ENCODE measurements around the gene GCGR.
"Not testable (repeated sequence)": the region's sequence is repeated elsewhere in the genome, so short reads cannot be mapped to it uniquely, and the experiment has no call there.

GCGR gene

DNA sequence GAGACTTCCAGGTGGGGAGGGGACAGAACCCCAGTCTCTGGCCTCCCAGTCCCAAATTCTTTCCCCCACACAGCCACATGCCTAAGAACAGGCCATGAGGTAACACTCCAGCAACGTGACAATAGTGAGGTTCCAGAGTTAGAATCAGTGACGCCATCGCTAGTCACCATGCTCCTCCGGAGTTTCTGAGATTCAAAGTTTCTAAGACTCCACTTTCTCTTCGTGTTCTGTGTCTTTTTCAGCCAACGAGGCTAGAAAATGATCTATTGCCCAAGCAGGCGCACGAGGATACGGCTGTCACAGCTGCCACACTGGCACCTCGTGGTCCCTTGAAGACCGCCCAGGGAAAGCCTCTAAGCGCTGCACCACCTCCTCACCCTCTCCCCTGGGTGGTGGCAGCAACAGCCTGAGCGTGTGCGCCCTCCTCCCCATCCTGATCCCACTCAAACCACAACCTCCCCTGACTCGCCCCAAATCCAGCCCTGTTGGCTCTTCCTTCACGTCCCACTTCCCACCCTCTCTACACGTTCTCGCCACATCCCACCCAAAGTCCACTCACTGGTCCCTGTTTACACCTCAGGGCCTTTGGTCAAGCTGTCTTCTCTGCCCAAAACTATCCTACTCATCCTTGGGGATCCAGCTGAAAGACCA is 28.1 kb downstream of the GCGR start:
- intact Hi-C loops (cut with DNase I): no loop called here
- DNase-seq: peak in 1 of 10 donors; percentile 37

DNA sequence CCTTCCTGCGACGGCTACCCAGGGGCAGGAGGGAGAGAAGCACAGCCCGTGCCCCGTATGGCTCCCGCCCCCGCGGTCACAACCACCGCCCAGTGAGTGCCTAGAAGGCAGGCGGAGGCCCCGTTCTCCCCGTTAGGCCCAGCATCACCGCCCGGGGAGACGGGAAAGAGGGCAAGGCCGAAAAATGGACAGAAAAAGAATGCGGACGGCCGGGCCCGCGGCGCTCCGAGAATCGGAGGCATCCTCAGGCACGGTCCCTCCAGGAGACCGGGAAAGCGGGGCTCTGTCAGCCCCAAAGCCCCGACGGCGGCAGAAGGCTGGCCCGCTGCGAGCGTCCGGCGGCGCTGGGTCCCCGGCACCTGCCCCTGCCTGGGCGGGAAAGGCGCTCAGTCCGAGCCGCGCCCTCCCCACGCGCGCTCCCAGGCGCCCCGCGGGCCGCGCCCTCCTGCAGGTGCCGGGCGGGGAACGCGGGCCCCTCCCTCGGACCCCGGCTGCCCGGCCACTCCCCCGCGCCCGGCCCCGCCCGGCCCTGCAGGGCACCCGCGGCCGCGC is 28.7 kb downstream of the GCGR start:
- peak in 2 of 10 donors; percentile 18 to 28 for DNase-seq
- intact Hi-C loops (cut with DNase I): loop anchor here (1.0 kb wide), 1 partner anchor 28 kb away; the partner anchor contains the start of gene P4HB

GRCh38 chr17:81833160-81833920 is 29.4 kb downstream of the GCGR start, which contains the start of gene MCRIP1:
TSS of gene MCRIP1 (minus strand) at chr17:81833291. CDS start at chr17:81824506, 8,785 bp downstream.
- DNase-seq: peak; percentile 84 to 99 (median 90)
- intact Hi-C loops (cut with DNase I): loop anchor here (1.0 kb wide), 1 partner anchor 27 kb away; the partner anchor contains the start of gene P4HB

DNA sequence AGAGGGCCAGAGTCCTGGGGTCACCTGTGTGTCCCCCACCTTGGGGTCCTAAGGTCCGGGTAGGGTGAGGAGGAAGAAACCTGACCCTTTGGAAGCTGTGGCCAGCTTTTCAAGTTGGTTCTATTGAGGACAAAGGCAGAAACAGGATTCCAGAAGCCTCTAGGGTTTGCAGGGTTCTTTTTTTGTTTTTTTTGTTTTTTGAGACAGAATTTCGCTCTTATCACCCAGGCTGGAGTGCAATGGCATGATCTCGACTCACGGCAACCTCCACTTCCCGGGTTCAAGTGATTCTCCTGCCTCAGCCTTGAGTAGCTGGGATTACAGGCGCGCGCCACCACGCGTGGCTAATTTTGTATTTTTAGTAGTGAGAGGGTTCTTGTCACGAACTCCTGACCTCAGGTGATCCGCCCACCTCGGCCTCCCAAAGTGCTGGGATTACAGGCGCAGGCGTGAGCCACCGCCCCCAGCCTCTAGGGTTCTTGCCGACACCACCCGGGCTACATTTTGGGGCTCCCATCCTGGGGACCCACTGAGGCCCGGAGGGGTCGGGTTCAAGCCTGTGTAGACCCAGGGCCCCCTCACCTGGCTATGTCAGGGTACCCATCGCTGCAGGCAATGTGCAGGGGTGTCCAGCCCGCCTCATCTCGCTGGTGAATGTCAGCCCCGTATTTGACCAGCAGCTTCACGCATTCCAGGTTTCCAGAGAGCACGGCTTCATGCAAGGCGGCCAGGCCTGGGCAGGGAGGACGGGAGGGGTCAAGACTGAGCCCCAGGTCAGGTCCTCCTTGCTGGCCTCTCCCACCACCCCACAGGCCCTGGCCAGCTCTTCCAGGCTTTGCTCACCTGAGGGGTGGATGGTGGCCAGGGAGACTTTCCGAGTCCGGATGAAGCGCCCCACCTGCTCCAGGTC is 30.2 kb downstream of the GCGR start:
- intact Hi-C loops (cut with DNase I): loop anchor here (1.0 kb wide), 1 partner anchor 26 kb away; the partner anchor contains the start of gene P4HB
- no peak for DNase-seq

GRCh38 chr17:81834831-81835267 is 30.9 kb downstream of the GCGR start, which contains the start of gene PPP1R27:
TSS of gene PPP1R27 (minus strand) at chr17:81835050. CDS start at chr17:81834953, 97 bp downstream.
- DNase-seq: no peak
- intact Hi-C loops (cut with DNase I): no loop called here

- no peak for DNase-seq
- intact Hi-C loops (cut with DNase I): no loop called here
Observed at GRCh38 chr17:81837641-81838040, 33.7 kb downstream of the GCGR start.

DNA sequence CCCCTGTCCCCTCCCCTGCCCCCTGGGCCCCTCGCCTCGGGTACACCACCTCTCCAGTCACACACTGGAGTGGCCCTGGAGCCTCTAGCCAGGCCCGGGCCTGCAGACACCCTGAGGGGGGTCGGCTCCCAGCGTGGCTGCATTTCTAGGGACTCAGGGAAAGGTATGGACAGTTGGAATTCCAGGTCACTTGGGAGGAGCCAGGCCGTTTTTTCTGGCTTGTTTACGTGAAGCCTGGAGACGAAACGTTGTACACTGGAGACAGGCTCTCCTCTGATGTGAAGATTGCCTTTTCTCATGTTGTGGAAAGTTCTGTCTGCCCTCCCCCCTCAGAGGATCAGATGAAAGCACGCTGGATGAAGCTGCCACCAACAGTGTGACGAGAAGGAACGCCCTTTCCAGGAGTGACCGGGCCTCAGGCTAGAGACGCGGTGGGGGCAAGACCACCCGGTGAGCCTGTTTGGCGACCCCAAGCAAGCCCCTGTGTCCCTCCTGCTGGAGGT is 34.9 kb downstream of the GCGR start:
- intact Hi-C loops (cut with DNase I): no loop called here
- DNase-seq: no peak

GRCh38 chr17:81839301-81839700 is 35.4 kb downstream of the GCGR start:
- no peak for DNase-seq
- intact Hi-C loops (cut with DNase I): no loop called here

- DNase-seq; intact Hi-C loops (cut with DNase I): not testable (repeated sequence)
Observed at GRCh38 chr17:81840059-81840458, 36.1 kb downstream of the GCGR start.

GRCh38 chr17:81840826-81841778 is 37.2 kb downstream of the GCGR start:
- no peak for DNase-seq
- intact Hi-C loops (cut with DNase I): no loop called here

- intact Hi-C loops (cut with DNase I): no loop called here
Observed at GRCh38 chr17:81841866-81842265, 37.9 kb downstream of the GCGR start.

DNA sequence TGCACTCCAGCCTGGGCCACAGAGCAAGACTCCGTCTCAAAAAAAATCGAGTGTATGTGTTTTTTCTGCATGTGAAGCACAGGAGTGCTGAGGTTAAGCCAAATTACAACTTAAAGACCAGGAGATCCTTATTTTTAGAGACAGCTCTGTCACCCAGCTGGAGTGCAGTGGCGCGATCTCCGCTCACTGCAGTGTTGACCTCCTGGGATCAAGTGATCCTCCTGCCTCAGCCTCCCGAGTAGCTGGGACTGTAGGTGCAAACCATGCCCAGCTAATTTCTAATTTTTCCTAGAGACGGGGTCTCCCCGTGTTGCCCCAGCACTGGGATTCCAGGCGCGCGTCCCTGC is 38.4 kb downstream of the GCGR start:
- no peak for DNase-seq

More at GRCh38 chr17:81841866-81842265, 37.9 kb downstream of the GCGR start:
- DNase-seq: no peak

DNA sequence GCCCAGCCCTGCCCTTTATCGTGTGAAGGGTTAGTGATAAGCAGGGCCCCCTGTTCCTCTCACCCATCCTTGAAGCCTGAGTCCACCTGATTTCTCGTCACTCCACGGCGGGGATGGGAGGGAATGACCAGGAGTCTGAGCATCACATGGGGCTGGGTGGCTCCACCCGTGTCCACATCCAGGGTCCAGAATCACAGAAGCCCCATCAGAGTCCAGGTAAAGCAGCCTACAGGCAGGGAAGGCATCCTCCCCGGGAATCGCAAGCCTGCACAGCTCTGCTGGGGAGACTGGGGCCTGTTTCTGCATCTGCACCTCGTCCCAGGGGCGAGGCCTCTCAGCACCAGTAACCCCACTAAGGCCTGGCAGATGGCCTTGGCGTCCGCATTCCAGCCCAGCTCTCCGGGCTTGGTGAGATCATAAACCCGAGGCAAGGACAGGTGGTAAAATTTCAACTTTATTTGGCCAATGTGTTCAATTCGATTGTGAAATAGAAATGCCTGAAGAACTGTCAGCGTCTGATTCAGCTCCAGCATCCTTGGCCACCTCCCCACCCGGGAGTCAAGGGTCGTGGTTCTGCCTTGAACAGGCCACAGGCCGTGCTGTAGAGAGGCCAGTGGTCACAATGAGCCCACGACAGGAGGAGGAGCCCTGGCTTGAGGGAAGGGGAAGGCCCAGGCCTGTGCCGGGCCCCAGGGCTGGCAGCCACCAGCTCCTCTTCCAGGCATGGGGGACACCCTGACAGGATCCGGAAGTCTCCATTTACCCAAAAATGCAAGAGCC is 39.0 kb downstream of the GCGR start:
- intact Hi-C loops (cut with DNase I): no loop called here
- no peak for DNase-seq

More for the DNA sequence above, 38.4 kb downstream of the GCGR start:
- intact Hi-C loops (cut with DNase I): no loop called here

DNA sequence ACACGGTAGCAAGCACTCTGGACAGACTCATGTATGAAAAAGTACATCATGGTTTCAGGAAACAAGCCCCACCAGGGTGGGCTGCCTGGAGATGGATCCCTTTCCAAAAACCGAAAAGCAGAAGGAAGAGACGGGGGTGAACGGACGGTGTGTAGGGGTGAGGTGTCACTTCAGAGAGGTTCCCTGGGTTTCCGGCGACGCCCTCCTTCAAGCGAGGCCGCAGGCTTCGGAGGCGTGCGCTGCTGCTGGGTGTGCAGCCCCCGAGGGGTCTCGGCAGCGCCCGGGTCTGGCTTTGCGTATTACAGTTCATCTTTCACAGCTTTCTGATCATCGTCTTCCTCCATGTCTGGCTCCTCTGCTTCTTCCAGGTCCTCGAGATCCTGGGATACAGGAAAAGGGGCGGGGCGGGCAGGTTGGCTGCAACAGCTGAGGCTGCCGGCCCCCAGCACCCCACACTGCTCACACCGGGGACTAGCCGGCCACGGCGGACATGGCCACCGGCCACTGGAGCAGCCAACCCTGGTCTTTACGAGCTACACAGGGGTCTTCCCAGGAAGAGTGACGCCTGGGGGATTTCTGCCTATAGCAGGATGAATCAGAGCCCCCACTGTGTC is 39.9 kb downstream of the GCGR start:
- no peak for DNase-seq
- intact Hi-C loops (cut with DNase I): no loop called here

- intact Hi-C loops (cut with DNase I): no loop called here
- no peak for DNase-seq
Observed at GRCh38 chr17:81844327-81844851, 40.4 kb downstream of the GCGR start.

DNA sequence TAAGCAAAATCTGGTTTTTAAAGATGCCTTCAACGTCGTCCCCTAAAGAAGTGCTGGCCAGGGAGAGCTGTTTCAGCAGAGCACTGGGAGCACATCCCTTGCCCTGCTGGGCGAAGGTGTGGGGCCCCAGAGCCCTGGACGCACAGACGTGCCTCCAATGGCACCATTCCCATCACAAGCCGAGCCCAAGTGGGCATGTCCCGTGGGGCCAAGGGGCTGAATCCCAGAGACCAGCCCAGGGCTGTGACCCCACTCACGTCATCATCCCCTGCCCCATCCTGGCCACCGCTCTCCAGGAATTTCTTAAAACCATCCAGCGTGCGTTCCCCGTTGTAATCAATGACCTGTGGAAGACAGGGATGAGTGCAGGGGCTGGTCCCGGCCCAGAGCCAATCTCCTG is 40.9 kb downstream of the GCGR start:
- intact Hi-C loops (cut with DNase I): no loop called here

DNA sequence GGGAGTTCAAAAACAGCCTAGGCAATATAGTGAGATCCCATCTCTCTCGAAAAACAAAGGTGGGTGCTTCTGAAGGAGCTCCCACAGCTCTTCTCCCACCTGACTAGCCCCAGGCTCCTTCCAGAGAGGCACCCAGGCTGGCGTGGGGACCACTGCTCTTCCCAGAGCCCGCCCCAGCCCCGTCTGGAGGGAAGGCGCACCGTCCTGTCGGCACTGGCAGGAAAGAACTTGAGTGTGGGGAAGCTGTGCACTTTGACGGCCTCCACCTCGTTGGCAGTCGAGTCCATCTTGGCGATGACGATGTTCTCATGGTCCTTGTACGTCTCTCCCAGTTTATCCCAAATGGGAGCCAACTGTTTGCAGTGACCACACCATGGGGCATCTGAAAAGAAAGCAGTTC is 41.4 kb downstream of the GCGR start:
- DNase-seq: no peak
- intact Hi-C loops (cut with DNase I): no loop called here

More for the DNA sequence above, 40.9 kb downstream of the GCGR start:
- no peak for DNase-seq

All from posterior cingulate gyrus (tissue), 11 donors.